GM19239 (cell line): ENCODE measurements around the gene CRMP1.
"Not testable (repeated sequence)": the region's sequence is repeated elsewhere in the genome, so short reads cannot be mapped to it uniquely, and the experiment has no call there.

Experiments used
- DNase-seq: peaks from one replicate; pipeline ENCODE4 v3.0.0; 2011; ENCODE audit warnings: low spot score; ENCODE audit not compliant: insufficient read length
- FAIRE-seq: peaks from 2 replicates; lab custom pipeline; 2011; peaks lifted over from hg19 to GRCh38; lab: Jason Lieb, UNC

CRMP1 gene

GRCh38 chr4:5827108-5828004 is 65.5 kb downstream of the CRMP1 start:
- DNase-seq (no peak), FAIRE-seq (no peak)

- DNase-seq (no peak), FAIRE-seq (no peak)
Observed at GRCh38 chr4:5826437-5827107, 66.3 kb downstream of the CRMP1 start.

DNA sequence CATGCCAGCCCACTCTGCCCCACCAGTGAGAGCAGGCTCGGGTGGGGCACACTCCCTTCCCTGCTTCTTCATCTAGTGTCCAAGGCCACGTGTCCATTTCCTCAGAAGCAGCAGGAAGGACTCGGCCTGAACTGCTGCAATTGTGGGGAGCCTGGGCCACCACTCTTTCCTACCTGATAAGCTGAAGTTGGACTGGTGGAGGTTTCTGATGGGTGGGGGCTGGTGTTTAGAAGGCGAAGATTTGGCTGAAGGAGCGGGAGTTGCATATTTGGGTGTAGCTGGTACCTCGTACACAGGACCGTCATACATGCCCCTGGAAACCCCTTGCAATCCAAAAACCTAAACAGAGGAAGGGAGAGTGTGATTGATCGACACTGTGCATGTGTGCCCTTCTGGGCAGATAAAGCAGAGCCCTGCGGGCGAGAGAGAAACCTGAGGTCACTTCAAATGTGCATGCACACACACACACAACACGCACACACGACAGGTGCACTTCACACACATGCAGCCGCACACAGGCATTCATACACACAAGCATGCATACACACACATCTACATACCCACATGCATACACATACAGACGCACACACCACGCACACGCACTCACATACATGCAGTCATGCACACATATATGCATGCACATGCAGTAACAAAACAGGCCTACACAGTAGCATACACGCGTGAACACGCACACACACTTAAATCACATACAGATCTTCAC is 67.4 kb downstream of the CRMP1 start:
- DNase-seq (no peak), FAIRE-seq (no peak)

- DNase-seq, result no peak
- FAIRE-seq, result peak; percentile 8
Observed at GRCh38 chr4:5824635-5825034, 68.3 kb downstream of the CRMP1 start.

- no peak for FAIRE-seq
- DNase-seq, result no peak
Observed at GRCh38 chr4:5824227-5824626, 68.7 kb downstream of the CRMP1 start.

- FAIRE-seq, result no peak
- no peak for DNase-seq
Observed at GRCh38 chr4:5823542-5824211, 69.2 kb downstream of the CRMP1 start.

- FAIRE-seq (no peak), DNase-seq (no peak)
Observed at GRCh38 chr4:5822619-5823018, 70.3 kb downstream of the CRMP1 start.

DNA sequence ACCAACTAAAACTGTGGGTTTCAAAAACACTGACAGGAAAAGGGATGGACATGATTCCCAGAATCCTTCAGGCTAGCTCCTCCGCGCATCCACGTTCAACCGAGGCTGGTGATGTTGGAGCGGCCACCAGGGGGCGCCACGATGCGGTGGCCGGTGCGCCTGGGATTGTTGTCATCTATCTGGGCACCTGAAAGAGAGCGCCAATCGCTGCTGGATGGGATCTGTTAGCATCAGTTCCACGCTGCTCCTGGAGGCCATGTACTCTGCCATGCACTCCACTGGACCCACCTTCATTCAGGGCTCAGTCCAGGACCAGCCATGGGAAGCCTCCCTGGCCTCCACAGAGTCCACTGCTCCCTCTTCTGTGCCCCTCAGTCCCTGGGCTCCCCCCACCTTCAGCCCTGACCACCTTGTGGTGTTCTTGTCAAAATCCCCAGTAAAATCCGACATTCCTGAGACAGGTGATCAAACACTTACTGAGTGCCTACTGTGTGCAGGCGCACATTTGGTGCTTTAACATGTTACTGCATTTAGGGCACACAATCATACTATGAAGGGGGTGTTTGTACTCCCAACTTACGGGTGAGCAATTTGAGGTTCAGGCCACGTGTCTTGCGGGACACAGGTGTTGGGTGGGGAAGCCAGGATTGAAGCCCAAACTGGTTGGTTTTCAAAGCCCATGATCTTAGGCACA is 71.1 kb downstream of the CRMP1 start:
- FAIRE-seq (no peak), DNase-seq (no peak)

GRCh38 chr4:5816851-5817375 is 76.0 kb downstream of the CRMP1 start:
- DNase-seq (no peak), FAIRE-seq (no peak)

GRCh38 chr4:5816101-5816500 is 76.8 kb downstream of the CRMP1 start:
- FAIRE-seq, result no peak
- DNase-seq, result no peak

DNA sequence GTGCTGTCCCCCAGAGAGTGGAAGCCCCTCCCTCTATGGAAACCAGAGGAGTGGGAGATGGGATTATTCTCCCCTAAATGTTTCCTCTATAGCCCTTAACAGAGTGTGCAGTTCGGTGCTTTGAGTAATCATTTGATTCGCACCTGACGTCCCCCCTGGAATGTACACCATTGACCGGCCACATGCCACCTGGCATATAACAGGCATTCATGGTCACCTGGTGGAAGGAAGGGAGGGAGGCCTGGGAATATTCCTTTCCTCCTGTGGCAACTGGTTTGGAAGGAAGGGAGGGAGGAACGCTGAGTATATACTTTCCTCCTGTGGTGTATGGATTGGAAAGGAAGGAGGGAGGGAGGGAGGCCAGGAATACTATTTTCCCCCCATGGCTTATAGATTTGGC is 77.2 kb downstream of the CRMP1 start:
- DNase-seq (no peak), FAIRE-seq (no peak)

DNA sequence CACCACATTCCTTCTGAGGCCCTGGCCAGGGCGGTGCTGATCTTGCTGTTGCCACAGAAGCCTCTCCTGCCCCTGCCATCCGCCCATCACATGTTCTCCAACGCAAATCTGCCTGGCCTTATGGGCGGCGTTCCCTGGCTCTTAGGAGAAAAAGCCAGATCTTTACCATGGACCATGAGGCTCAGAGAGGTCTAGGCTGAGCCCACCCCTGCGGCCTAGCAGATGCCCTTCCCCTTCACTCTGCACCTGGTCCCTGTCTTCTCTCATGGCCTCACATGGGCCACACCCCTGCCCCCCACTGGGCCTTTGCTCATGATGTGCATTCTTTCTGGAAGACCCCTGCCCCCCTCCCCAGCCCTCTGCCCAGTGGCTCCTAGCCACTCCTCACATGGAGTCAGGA is 78.5 kb downstream of the CRMP1 start:
- FAIRE-seq (no peak), DNase-seq (no peak)

DNA sequence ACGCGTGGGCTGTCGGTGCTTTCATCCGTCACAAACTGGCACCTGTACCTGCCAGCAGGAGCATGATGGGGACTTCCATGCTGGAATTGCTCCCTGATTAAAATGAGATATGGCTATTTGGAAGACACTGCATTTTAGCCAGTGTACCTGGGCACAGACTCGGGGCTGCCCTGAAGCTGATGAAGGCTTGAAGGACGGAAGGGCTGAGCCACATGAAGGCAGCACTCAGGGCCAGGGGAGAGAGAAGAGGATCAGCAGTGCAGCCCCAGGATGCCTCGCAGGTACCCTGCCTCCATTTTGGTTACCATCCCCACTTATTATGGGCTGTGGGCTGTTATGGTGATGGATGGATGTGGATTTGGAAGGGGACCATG is 79.0 kb downstream of the CRMP1 start:
- FAIRE-seq, result no peak

DNA sequence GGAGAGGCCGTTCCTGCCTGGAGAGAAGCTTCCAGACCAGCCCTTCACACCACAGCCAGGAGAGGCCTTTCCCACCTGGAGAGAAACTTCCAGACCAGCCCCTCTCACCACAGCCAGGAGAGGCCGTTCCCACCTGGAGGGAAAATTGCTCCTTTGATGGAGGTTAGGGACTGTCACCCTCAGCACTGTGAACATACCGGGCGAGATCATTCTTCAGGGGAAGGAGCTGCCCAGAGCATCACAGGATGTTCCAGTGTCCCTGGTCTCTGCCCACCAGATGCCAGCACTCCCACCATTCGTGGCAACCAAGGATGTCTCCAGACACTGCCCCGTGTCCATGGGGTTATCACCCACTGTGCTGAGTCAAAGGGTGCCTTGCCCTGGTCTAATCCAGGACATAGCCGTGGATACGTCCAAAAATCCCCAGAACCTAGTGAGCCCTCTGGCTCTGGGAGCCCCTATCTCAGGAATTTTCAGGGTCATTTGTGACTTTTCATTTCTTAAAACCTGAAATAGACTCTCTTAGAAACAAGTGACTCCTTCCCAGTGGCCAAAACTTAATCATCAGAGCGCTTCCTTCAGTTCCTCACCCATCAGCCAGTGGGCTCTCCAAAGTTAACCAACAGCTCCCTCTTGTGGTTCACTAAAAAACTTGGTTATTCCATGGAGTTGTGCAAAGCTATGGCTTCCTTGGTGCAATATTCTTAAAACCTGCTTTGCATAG is 80.2 kb downstream of the CRMP1 start:
- peak; percentile 53 for DNase-seq
- peak; percentile 21 for FAIRE-seq

More for the DNA sequence above, 79.0 kb downstream of the CRMP1 start:
- no peak for DNase-seq

GRCh38 chr4:5812057-5812456 is 80.8 kb downstream of the CRMP1 start:
- not testable (repeated sequence) for FAIRE-seq, DNase-seq

DNA sequence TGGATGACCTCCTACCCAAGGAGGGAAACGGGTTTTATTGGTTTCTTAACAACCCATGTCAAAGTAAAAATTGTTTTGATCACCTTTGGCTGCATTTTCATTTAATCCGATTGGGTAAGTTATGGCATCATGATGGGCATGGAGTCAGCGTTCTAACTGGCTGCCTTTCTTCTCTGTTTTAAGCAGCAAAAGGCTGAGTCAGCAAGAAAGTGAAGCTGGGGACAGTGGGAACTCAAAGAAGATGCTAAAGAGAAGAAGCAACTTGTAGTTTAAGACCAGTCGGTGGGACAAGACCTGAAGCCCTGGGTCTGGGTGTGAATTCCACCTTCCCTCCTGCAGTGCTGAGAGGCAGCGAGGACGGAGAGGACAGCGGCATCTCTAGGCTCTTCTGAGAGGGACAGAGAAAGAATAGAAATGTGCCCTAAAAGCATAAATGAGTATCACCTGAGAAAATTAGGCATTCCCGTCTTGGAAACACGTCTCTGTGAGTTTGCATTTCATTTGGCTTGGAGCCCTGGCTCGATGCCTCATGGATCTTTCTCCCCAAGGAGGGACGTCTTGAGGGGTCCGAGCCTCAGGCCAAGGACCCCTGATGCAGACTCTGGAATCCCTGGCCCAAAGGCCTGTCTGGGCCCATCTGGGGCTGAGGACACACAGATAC is 82.0 kb downstream of the CRMP1 start:
- no peak for FAIRE-seq

DNA sequence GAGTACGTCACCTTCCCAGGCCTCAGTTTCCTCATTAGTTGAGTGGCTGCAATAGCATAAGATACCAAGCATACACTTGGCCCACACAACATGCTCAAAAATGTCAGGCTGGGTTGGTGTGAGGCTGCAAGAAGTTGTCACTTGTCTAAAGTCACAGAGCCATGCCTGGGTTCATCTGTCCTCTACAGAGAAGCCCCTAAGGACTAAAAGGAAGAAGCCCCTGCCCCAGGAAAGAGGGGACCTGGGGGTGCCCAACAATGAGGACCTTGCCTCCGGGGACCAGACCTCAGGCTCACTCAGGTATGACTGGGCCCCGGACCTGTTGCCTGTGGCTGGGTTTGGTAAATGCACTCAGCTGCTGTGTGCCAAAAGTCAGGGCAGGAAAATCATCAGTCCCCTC is 82.7 kb downstream of the CRMP1 start:
- FAIRE-seq (no peak), DNase-seq (no peak)

More for the DNA sequence above, 82.0 kb downstream of the CRMP1 start:
- DNase-seq, result no peak

GRCh38 chr4:5809216-5809776 is 83.6 kb downstream of the CRMP1 start:
- FAIRE-seq (no peak), DNase-seq (no peak)
